GM18519 (cell line): Measurements from ENCODE around the gene ARPC5.
"Not testable (repeated sequence)": the region's sequence is repeated elsewhere in the genome, so short reads cannot be mapped to it uniquely, and the experiment has no call there.

ENCODE experiments used
- ATAC-seq: cut with Tn5 transposase; IDR thresholded peaks from one replicate; pipeline ENCODE4 v1.9.1; 2021; ENCODE audit warnings: mild to moderate bottlenecking, moderate library complexity; ENCODE audit not compliant: unreplicated experiment, low FRiP score

ARPC5 gene

DNA sequence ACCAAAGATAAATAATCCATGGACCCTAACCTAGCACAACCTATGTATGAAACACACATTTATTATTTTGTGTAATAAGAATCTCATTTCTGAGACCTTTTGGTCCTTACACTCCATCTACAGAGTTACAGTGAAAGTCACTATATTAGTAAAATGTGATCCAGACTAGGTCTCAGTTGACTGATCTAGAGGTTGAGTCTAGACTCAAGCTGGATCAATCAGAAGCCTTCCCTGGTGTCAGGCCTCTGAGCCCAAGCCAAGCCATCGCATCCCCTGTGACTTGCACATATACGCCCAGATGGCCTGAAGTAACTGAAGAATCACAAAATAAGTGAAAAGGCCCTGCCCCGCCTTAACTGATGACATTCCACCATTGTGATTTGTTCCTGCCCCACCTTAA is 22.6 kb downstream of the ARPC5 start:
- not testable (repeated sequence) for ATAC-seq

DNA sequence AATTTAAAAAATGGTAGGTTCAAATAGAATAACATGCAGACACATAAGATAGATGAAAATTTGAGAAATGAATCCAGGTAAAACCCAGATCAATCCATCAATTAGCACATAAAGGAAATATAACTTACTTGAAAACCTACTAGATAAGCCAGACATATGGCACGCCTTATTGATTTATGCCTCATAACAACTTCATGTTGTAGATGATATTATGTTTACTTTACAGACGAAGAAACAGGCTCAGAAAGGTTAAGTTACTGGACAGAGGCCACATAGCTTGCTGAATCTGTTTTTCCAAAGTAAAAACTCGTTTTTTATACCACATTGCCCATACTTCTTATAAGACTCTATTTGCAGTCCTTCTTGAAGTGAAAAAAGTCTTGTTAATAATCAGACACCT is 23.2 kb downstream of the ARPC5 start:
- ATAC-seq = no peak

DNA sequence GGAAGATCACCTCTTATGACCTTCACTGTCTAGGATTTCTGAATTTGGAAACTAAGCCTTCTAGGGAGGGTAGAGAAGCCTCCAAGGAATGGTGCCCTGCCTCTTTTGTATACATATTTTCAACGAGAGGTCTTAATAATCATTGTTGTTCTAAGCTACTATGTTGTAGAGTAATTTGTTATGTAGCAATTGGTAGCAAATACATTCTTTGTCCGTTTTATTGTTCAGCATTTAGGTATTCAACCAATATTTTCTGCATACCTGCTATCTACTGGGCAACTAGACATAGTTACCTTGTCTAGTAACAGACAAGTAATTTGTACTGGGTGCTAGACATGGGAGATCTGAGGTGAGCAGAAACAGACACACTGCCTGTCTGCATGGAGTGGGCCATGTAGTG is 24.6 kb downstream of the ARPC5 start:
- no peak for ATAC-seq

DNA sequence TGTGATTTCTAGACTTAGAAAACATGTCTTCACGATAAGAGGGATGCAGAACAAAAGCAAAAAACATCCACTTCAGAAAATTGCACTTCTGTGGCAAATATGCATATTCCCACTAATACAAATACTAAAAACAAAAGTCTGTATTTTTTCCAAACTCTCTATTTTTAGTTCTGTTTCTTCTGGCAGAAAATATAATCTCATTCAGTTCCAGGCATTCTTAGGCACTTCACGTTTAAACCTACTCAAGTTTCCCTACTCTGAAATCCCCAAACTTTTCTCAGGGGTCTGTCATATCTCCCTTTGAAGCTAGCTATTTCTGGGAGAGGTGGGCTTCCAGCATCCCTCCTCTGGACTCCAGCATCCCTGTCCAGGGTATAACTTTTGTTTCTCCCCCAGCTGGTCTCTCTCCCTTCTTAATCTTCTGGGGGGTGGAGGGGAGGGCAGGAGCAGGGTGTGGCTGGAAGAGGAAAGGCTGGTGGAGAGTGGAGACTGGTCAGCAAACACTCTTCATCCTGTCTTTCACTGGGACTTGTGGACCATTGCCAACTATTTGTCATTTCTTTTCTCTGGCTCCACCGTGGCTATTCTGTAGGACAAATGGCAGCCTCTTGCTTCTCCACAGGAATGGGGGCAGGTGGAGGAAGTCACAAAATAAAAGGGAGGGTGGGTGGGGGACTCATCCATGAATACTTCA is 25.7 kb downstream of the ARPC5 start:
- ATAC-seq = no peak

DNA sequence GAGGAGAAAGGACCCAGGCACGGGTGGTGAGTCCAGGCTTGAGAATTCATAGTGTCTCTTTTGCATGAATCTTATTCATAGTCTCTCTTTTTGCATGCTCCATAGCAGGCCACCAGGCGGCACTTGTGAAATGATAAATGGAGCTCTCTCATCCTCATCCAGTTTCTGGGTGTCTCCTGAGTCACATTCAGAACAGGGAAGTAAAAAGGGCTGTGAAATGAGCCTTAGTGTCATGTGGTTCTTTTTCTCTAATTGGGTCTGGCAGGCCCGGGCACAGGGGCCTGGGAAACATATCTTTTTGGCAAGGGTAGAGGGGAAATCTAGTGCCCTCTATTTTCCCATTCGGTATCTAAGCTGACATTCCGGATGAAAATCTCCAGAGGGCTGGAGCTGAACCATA is 26.3 kb downstream of the ARPC5 start:
- no peak for ATAC-seq

DNA sequence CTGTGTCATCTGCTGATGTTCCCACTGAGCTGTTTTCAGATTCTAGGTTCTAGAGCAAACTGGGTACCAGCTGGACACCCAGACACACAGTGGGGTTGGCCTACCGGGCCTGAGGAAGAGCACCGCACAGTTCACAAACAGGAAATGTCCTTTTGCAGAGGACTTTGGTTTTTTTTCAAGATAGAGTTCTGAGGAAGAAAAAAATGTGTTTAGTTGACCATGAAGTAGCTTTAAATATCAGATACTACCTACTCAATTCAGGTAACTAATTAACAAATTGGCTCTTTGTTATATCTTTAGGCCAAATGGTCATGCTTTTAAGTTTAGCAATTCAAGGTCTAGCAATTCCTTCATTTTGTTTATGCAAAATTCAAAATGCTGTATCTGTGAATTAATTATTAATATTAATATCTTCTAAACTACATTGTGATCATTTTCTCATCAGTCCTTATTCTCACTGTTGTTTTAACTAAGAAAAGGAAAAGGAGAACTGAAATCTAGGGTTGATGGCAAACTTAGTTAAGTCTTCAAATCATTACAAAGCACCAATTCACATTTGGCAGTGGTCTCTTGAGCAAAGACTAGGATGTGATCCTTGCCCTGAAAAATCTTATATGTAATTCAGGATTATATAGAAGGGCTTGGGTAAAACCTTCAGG is 28.1 kb downstream of the ARPC5 start:
- ATAC-seq = no peak

DNA sequence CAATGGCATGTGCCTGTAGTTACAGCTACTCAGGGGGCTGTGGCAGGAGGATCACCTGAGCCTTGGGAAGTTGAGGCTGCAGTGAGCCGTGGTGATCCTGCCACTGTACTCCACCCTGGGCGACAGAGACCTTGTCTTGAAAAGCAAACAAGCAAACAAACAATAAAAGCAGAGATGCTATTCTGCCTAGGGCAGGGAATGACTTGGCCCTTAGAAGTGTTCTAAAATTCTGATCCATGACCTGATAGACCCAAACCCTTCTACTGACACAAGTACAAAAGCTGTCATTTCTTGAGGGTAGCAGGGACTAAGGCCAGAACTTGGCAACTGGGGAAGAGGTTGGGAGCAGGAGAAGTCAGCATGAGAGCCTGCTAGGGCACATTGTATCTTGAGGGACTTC is 29.7 kb downstream of the ARPC5 start:
- ATAC-seq = no peak

DNA sequence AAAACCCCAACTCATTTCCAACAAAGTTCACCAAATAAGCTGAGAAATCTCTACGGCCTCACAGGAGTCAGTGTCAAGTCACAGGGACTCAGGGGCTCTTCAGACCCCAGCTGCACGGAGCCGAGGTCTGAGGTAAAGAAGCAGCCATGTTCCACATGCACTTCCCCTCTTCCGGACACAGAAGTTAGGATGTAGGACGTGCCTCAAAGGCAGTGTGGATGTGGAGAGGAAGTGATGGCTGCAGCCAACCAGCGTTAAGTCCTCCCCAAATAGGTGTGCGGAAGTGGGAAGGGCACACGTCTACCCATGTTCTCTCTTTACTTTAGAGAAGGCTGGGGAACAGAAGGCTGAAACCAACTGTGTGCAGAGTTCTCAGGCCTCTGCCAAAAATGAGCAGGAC is 30.8 kb downstream of the ARPC5 start:
- no peak for ATAC-seq

DNA sequence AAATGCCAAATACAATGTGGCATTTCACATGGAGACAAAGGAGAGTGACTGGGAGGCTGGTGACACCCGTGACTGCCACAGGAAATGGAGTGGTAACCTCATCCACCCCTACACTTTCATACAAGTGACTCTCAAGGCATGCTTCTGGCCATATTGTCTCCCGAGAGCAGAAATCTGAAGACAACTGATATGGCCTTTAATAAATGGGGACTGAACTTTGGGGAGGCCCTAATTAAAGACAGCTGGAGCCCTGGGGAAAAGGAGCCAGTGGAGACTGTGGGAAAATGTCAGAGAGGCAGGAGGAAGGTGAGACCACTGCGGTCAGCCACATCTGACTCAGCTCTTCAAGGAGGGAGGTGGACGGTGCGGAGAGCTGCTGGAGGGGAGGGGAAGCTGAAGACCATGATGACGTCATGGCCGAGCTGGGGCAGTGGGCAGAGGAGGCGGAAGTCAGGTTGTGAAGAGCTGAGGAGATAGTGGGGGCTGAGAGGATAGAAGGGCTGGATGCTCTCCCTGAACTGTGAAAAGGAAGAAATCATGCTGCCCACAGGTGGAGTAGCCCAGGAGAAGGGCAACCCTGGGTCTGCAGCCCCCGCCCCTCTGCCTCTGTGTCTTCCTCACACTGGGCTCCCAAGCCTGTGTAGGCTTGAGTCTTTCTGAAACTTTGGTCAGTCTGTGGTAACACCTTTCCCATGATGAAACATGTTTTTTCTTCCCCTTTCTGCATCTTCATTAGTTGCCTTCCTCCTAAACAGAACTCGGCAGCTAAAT is 31.4 kb downstream of the ARPC5 start:
- no peak for ATAC-seq

DNA sequence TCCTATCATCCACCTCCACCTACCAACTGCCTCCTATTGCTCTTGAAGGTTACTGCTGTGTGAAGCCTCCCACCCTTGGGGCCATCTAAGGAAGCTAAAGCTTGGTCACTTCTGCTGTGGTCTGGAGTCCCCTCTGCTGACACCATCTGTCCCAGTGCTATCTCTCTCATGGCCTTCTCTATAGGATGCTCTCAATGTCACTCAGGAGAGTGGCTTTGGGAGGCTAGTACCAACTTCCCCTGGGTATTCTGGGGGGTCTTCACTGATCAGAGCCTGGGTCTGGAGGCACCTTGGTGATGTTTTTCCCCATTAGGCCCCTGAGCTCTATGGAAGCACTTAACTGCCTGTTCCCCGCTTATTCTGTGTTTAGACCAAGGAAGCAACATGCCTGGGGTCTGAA is 33.1 kb downstream of the ARPC5 start:
- ATAC-seq = no peak

DNA sequence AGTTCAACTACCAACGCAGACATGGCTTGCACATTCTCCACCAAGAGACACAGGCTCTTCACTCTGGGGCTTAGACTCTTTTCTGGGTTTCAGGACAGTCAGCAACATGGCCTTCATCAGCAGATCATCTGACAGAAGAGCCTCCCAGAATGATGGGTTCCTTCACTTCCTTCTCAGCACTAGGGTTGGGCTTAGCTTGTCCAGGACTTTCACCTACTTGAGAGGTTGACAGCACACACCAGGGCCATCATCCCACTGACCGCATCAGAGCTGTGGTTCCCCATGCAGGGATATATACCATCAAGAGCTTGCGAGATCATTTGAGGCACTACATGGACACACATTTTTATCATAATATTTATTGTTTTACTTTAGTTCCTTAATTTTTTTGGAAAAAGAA is 34.9 kb downstream of the ARPC5 start:
- no peak for ATAC-seq

DNA sequence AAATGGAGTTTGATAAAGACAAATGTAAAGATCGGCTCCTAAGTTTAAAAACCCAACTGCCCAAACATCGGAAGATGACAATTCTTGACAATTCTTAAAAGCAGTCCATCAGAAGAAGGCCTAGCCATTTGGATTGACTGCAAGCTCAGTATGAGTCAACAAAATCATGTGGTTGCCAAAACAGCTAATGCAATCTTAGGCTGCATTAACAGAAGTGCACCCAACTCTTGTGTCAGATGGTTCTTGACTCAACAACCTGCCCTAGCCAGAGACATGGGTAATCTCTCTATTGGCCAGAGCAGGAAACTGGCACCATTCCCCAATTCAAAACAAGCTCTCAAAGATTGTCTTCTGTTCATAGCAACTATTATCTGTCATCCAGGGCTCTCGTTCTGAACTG is 35.4 kb downstream of the ARPC5 start:
- no peak for ATAC-seq

DNA sequence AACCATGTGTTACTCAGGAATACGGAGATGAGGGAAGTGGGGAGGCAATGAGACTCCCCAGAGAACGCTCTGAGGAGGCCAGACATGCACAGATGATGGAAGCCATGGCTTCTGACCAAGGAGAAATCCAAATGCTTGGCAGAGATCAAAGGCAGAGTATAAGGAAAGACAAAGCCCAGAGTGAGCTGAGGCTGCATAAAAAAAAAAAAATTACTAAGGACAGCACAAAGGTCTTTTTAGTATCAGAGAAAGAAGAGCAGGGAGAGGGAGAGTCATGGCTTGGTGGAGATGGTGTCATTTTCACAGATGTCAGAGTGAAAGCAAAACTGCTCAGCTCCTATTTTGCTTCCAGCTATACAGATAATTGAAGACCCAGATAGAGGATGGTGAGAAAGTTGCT is 37.2 kb downstream of the ARPC5 start:
- ATAC-seq = peak; percentile 60

DNA sequence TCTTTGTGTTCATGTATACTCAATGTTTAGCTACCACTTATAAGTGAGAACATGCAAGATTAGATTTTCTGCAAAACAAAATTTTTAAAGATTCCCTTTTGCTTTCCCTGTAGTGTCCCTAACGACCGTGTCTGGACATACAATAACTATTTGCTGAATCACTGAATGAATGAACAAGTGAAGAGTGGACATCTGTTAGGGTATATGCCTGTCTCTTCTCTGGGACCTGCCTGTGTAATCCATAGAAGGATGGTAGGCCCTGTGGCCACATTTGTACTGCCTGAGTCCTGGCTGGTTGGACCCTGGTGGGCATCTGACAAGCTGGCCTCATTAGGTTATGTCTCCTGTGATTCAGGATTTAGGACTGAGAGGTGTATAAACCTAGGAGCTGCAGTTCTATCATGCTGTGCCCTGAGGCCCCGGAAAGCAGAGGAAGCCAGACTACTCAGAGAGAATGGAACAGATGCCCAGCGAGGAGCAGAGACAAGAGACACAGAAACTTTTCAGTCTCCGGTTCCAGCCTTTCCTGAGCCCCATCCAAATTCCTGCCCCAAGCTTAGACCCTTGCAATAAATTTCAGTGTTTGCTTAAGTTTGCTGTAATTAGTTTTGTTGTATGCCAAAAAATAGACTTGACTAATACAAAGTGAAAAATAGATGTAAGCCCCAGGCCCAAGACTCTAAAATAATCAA is 37.8 kb downstream of the ARPC5 start:
- ATAC-seq = no peak

DNA sequence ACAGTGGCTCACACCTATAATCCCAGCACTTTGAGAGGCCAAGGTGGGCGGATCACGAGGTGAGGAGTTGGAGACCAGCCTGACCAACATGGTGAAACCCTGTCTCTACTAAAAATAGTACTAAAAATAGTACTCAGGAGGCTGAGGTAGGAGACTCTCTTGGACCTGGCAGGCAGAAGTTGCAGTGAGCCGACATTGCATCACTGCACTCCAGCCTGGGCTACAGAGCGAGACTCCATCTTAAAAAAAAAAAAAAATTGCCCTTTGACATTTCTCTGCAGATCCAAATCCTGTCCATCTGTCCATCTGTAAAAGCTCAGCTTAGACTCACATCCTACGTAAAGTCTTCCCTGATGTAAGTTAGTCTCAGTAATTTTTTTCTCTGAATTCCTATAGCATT is 39.1 kb downstream of the ARPC5 start:
- ATAC-seq = no peak

DNA sequence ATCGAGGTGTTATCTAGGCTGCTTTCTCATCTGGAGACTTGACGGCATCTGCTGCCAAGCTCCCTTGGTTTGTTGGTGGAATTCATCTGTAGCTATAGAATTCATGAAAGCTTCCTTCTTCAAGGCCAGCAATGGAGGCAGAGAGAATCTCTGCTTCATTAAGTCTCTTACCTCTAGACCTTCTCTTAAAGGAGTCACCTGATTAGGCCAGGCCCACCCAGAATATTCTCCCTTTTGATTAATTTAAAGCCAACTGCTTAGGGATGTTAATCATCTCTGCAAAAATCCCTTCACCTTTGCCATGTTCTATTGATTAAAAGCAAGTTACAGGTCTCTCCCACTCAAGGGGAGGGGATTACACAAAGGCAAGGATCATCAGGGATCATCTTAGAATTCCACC is 40.0 kb downstream of the ARPC5 start:
- ATAC-seq = no peak

DNA sequence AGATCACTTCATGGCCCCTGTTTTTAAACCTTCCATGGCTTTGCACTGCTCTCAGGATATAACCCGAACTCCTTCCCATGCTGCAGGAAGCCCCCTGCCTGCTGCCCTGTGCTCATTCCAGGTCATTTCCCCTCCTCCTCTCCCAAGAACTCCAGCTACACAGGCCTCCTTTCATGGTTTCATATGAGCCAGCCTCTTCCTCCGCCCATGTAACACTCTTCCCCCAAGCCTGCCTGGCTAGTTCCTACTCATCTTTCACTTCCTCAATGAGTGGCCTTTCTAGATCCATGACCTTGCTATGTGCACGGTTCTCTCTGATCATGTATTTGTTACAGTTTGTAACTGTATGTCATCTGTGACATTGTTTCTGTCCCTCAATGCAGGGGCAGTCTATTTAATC is 42.2 kb downstream of the ARPC5 start:
- ATAC-seq = peak; percentile 43

DNA sequence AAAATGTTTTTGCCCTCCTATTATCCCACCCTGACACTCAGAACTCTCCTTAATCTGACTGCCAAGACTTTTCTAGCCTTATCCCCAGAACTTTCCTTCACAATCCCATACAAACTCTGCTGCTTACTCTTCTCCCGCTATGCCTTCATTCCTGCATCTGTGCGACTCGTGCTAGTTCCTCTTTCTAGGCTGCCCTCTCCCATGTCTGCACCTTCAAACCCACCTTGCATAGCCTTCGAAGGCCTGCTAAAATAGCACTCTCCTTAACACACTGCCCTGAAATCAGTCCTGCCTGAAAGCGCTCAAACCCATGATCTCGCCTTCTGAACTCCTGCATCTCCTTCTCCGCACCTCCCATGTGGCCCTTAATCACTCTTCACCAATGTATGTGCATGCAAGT is 42.9 kb downstream of the ARPC5 start:
- no peak for ATAC-seq

DNA sequence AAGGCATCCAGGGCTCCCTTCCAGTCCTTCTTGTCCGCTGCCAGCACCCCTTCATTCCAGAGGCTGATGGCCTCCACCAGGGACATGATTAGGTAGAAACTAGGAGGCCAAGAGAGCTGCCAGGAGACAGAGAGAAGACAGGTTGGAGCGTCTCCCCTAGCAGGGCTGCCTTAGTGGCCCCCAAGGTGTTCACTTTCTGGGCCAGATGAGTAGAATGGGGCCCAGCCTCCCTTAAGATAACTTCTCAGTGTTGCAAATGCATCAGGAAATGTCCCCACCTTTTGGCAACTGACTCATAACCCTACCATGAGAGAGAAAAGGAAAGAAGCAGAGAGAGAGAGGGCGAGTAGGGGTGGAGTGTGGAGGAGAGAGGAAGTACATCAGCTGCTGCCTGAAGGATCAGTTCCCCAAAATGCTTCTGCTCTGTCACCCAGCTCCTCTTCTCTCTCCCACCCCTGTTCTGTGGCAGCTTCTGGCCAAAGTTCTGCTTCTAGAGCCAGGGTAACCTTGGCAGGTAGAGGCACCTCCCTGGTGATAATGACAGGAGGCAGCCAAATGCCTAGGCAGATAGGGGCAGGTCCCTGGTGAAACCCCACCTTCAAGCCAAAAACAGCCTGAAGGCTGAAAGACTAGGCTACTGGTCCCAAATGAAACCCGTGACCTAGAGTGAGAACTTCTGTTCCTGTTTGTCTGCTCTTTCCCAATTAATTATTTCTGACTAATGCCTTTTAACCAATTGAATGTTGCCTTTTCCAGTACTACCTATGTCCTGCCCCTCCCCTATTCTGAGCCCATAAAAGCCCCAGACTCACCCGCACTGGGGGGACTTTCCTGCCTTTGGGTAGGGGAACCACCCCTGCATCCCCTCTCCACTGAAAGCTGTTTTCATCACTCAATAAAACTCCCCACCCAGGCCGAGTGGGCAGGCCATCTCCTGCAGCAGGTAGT is 45.1 kb downstream of the ARPC5 start, which contains the start of gene NCF2:
Gene NCF2, minus strand, starts transcription at position 216 of the 948 bp plus-strand sequence. Its CDS starts 130 bp downstream, at position 86.
- peak; percentile 77 for ATAC-seq

DNA sequence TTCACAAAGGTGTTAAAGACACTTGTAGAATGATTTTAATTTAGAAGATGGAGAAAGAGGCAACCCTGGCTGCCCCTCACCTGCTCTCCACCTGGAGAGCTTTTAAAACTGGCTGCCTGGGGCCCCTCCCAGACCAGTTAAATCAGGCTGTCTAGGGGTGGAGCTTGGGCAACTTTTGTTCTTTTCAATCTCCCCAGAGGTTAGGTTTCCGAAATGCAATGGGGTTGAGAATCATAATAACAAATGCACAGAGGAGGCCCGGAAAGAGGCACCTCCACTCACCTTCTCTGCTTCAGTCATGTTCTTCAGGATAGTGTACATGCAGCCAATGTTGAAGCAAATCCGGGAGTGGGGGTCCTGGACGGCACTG is 45.7 kb downstream of the ARPC5 start:
- no peak for ATAC-seq
